Activated effector memory CD4-positive, alpha-beta T cell treated with Interleukin-2 at 50 U/mL for 16 hours (primary cell): ENCODE measurements around the gene NATD1.

Experiments
- DNase-seq: peaks from one replicate; pipeline ENCODE4 v3.0.0-alpha.2; 2020

Gene NATD1

GRCh38 chr17:21289902-21290571, 36.8 kb upstream of the NATD1 start:
- no peak for DNase-seq

- no peak for DNase-seq
Measured at GRCh38 chr17:21289175-21289901, 36.1 kb upstream of the NATD1 start.

- no peak for DNase-seq
Measured at GRCh38 chr17:21288571-21289017, 35.4 kb upstream of the NATD1 start.

- DNase-seq: peak; percentile 94
Measured at GRCh38 chr17:21287703-21288449, 34.7 kb upstream of the NATD1 start.

GRCh38 chr17:21286909-21287702, 33.9 kb upstream of the NATD1 start:
- DNase-seq: no peak

- DNase-seq: no peak
Measured at GRCh38 chr17:21286066-21286770, 33.0 kb upstream of the NATD1 start.

GRCh38 chr17:21285164-21286065, 32.2 kb upstream of the NATD1 start:
- DNase-seq: no peak

- peak; percentile 94 for DNase-seq
Measured at GRCh38 chr17:21284319-21285163, 31.3 kb upstream of the NATD1 start, which contains the start of gene MAP2K3. TSS of gene MAP2K3 (plus strand) at chr17:21284711. CDS start at chr17:21284921, 210 bp downstream.

- no peak for DNase-seq
Measured at GRCh38 chr17:21283482-21284318, 30.5 kb upstream of the NATD1 start.

GRCh38 chr17:21282850-21283249, 29.6 kb upstream of the NATD1 start:
- no peak for DNase-seq

GRCh38 chr17:21282231-21282630, 29.0 kb upstream of the NATD1 start:
- no peak for DNase-seq

GRCh38 chr17:21280081-21280518, 26.9 kb upstream of the NATD1 start:
- peak; percentile 78 for DNase-seq

GRCh38 chr17:21279582-21279981, 26.4 kb upstream of the NATD1 start:
- DNase-seq: no peak

- no peak for DNase-seq
Measured at GRCh38 chr17:21279198-21279535, 26.0 kb upstream of the NATD1 start.

GRCh38 chr17:21278450-21279197, 25.4 kb upstream of the NATD1 start:
- peak; percentile 51 for DNase-seq

GRCh38 chr17:21277332-21277731, 24.1 kb upstream of the NATD1 start:
- no peak for DNase-seq

GRCh38 chr17:21276264-21276588, 23.0 kb upstream of the NATD1 start:
- no peak for DNase-seq

- DNase-seq: peak; percentile 89
Measured at GRCh38 chr17:21275579-21276263, 22.5 kb upstream of the NATD1 start.
